ENCODE measurements around the gene SSTR1.
"Not testable (repeated sequence)": the region's sequence is repeated elsewhere in the genome, so short reads cannot be mapped to it uniquely, and the experiment has no call there.

Gene SSTR1

GRCh38 chr14:38176379-38176778 lies 31.3 kb upstream of the SSTR1 start:
- DNase-seq (ENCODE audit: low spot score) = no peak
- in situ Hi-C loops (cut with MboI; ENCODE audit: low sequenced_read_pairs, unreplicated experiment) = no loop called here
- no peak for TF ChIP-seq CTCF (IDR thresholded peaks at IDR 0.05; ENCODE audit: borderline replicate concordance, control extremely low read depth, extremely low read depth, insufficient read depth, missing control alignments)

GRCh38 chr14:38184132-38184531 lies 23.6 kb upstream of the SSTR1 start:
- no peak for DNase-seq (ENCODE audit: low spot score)
- in situ Hi-C loops (cut with MboI; ENCODE audit: low sequenced_read_pairs, unreplicated experiment) = no loop called here
- no peak for TF ChIP-seq CTCF (IDR thresholded peaks at IDR 0.05; ENCODE audit: borderline replicate concordance, control extremely low read depth, extremely low read depth, insufficient read depth, missing control alignments)

- no peak for DNase-seq (ENCODE audit: low spot score)
Observed at GRCh38 chr14:38185671-38186070, 22.0 kb upstream of the SSTR1 start.

GRCh38 chr14:38186216-38186615 lies 21.5 kb upstream of the SSTR1 start:
- TF ChIP-seq CTCF (IDR thresholded peaks at IDR 0.05; ENCODE audit: borderline replicate concordance, control extremely low read depth, extremely low read depth, insufficient read depth, missing control alignments) = no peak
- in situ Hi-C loops (cut with MboI; ENCODE audit: low sequenced_read_pairs, unreplicated experiment) = no loop called here
- DNase-seq (ENCODE audit: low spot score) = no peak

More at GRCh38 chr14:38185671-38186070, 22.0 kb upstream of the SSTR1 start:
- TF ChIP-seq CTCF (IDR thresholded peaks at IDR 0.05; ENCODE audit: borderline replicate concordance, control extremely low read depth, extremely low read depth, insufficient read depth, missing control alignments) = no peak
- in situ Hi-C loops (cut with MboI; ENCODE audit: low sequenced_read_pairs, unreplicated experiment) = no loop called here

- in situ Hi-C loops (cut with MboI; ENCODE audit: low sequenced_read_pairs, unreplicated experiment) = no loop called here
- no peak for TF ChIP-seq CTCF (IDR thresholded peaks at IDR 0.05; ENCODE audit: borderline replicate concordance, control extremely low read depth, extremely low read depth, insufficient read depth, missing control alignments)
- DNase-seq (ENCODE audit: low spot score) = no peak
Observed at GRCh38 chr14:38187528-38187927, 20.2 kb upstream of the SSTR1 start.

- in situ Hi-C loops (cut with MboI; ENCODE audit: low sequenced_read_pairs, unreplicated experiment) = no loop called here
- no peak for DNase-seq (ENCODE audit: low spot score)
- no peak for TF ChIP-seq CTCF (IDR thresholded peaks at IDR 0.05; ENCODE audit: borderline replicate concordance, control extremely low read depth, extremely low read depth, insufficient read depth, missing control alignments)
Observed at GRCh38 chr14:38189930-38190726, 17.6 kb upstream of the SSTR1 start.

GRCh38 chr14:38190846-38191245 lies 16.9 kb upstream of the SSTR1 start:
- DNase-seq (ENCODE audit: low spot score); in situ Hi-C loops (cut with MboI; ENCODE audit: low sequenced_read_pairs, unreplicated experiment): not testable (repeated sequence)

GRCh38 chr14:38191491-38191890 lies 16.2 kb upstream of the SSTR1 start:
- DNase-seq (ENCODE audit: low spot score); in situ Hi-C loops (cut with MboI; ENCODE audit: low sequenced_read_pairs, unreplicated experiment): not testable (repeated sequence)

All from GM13976 (cell line).